Measurements from ENCODE around the gene EXOC3.

- TF ChIP-seq CTCF (IDR thresholded peaks at IDR 0.05) (no peak), EZH2 (IDR thresholded peaks at IDR 0.05) (no peak)
Observed at GRCh38 chr5:432928-433791, 9.8 kb upstream of the EXOC3 start.

Data from neural progenitor cell (in vitro differentiated cells).